Testis (tissue), 3 donors: Measurements from ENCODE around the gene TLR8. TPM values are rescaled to one million over a fixed set of nuclear protein-coding genes. Genes with fewer than 3 reads are reported as not detected.

Source experiments
- DNase-seq: peaks from one replicate; pipeline ENCODE4 v3.0.0-alpha.2; 2019
- H3K27ac ChIP-seq, 2 donors: fragments of 200-600 bp; sonication (generic); one replicate each; pipeline ENCODE4 v1.5.1; 2019
- H3K27me3 ChIP-seq: fragments of 200-600 bp; sonication (generic); one replicate; pipeline ENCODE4 v1.5.1; 2019
- H3K36me3 ChIP-seq: fragments of 200-600 bp; sonication (generic); one replicate; pipeline ENCODE4 v1.5.1; 2017; ENCODE audit warnings: low read depth; ENCODE audit errors: missing control alignments
- H3K4me1 ChIP-seq: fragments of 200-600 bp; sonication (generic); one replicate; pipeline ENCODE4 v1.5.1; 2019
- H3K4me3 ChIP-seq, 2 donors: fragments of 200-600 bp; sonication (generic); one replicate each; pipeline ENCODE4 v1.5.1; 2017 to 2019
- H3K9me3 ChIP-seq: fragments of 200-600 bp; sonication (generic); one replicate; pipeline ENCODE4 v1.5.1; 2017
- POLR2A ChIP-seq: fragments of 450-650 bp; IDR thresholded peaks from one replicate; pipeline ENCODE4 v1.6.1; 2017; ENCODE audit warnings: antibody characterized with exemption, mild to moderate bottlenecking, moderate library complexity
- WGBS, 2 donors: methylation state at CpG; one replicate each; pipeline ENCODE4 v1.1.5; 2018; 5-methylcytosine and 5-hydroxymethylcytosine counted together
- intact Hi-C: fragments of 100-400 bp; cut with DNase I; formaldehyde crosslinking; loops from one replicate; pipeline ENCODE4 v1.15.1; 2023; ENCODE audit warnings: low total_unique reads
- polyA plus RNA-seq: library from polyadenylated mRNA; stranded (reverse); fragments of 350-450 nt; fragmentation: Illumina TruSeq; extraction: RNeasy Lipid Tissue Mini Kit (QIAGEN cat#74804); gene quantifications from one replicate; pipeline ENCODE4 v1.2.3, GENCODE V29; 2014; ENCODE audit warnings: low read depth, low replicate concordance; ENCODE audit not compliant: insufficient read depth
- total RNA-seq, 2 donors: library from RNA; depleted of rRNA; stranded (reverse); fragments of >200 nt; gene quantifications; one replicate each; pipeline ENCODE4 v1.2.3, GENCODE V29; 2016
- TF ChIP-seq, protein P1 (sequence below), 3 experiments: fragments of 450-650 bp in 2 of 3; fragments of 200-600 bp in 1 of 3; sonication (generic) in 1 of 3; IDR thresholded peaks; one replicate each; pipeline ENCODE4 v1.5.1; 2016 to 2019; ENCODE audit warnings: antibody characterized with exemption in 3 of 3, mild to moderate bottlenecking in 2 of 3, moderate library complexity in 1 of 3

Gene TLR8
- total and polyA plus RNA-seq, 3 donors from 2014 or later = 0.08 to 1.3 (median 0.50) TPM

GRCh38 chrX:12946406-12946805 lies 40.0 kb downstream of the TLR8 start:
- Histone ChIP-seq H3K36me3 (no peaks in the 10 kb centered on the region), H3K4me3 (no peak overlapping the region), H3K4me1 (peaks cover 6% of the 10 kb centered on the region), H3K9me3 (no peaks in the 10 kb centered on the region), H3K27me3 (no peaks in the 10 kb centered on the region), H3K27ac (no peak overlapping the region)
- intact Hi-C loops = no loop called here
- WGBS, 2 donors = 51 to 62% methylated on average over 3 to 4 of the region's 4 CpGs
- DNase-seq = no peak
- TF ChIP-seq, protein P1, sequence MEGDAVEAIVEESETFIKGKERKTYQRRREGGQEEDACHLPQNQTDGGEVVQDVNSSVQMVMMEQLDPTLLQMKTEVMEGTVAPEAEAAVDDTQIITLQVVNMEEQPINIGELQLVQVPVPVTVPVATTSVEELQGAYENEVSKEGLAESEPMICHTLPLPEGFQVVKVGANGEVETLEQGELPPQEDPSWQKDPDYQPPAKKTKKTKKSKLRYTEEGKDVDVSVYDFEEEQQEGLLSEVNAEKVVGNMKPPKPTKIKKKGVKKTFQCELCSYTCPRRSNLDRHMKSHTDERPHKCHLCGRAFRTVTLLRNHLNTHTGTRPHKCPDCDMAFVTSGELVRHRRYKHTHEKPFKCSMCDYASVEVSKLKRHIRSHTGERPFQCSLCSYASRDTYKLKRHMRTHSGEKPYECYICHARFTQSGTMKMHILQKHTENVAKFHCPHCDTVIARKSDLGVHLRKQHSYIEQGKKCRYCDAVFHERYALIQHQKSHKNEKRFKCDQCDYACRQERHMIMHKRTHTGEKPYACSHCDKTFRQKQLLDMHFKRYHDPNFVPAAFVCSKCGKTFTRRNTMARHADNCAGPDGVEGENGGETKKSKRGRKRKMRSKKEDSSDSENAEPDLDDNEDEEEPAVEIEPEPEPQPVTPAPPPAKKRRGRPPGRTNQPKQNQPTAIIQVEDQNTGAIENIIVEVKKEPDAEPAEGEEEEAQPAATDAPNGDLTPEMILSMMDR (IDR thresholded peaks at IDR 0.05) = no peak
- no peak for TF ChIP-seq POLR2A

GRCh38 chrX:12946838-12947544 lies 40.6 kb downstream of the TLR8 start:
- no peaks in the 10 kb centered on the region for H3K9me3 ChIP-seq
- no peak overlapping the region for H3K4me3 ChIP-seq
- peak; percentile 81 for DNase-seq
- H3K27me3 ChIP-seq = no peaks in the 10 kb centered on the region
- 36 to 41% methylated on average over 5 of the region's 5 CpGs for WGBS, 2 donors
- H3K4me1 ChIP-seq = peaks cover 6% of the 10 kb centered on the region
- intact Hi-C loops = no loop called here
- no peak for TF ChIP-seq POLR2A
- TF ChIP-seq, protein P1 (IDR thresholded peaks at IDR 0.05) = peak; percentile 74 to 92 (median 85)
- H3K36me3 ChIP-seq = no peaks in the 10 kb centered on the region
- peak overlapping the region in 1 of 2 donors; percentile 41 for H3K27ac ChIP-seq

- H3K36me3 ChIP-seq = no peaks in the 10 kb centered on the region
- no peaks in the 10 kb centered on the region for H3K27me3 ChIP-seq
- 51 to 86% methylated on average over 3 to 5 of the region's 5 CpGs for WGBS, 2 donors
- intact Hi-C loops = no loop called here
- H3K9me3 ChIP-seq = no peaks in the 10 kb centered on the region
- peak overlapping the region in 1 of 2 donors; percentile 41 for H3K27ac ChIP-seq
- no peak overlapping the region for H3K4me3 ChIP-seq
- TF ChIP-seq, protein P1 (IDR thresholded peaks at IDR 0.05) = no peak
- peaks cover 6% of the 10 kb centered on the region for H3K4me1 ChIP-seq
- DNase-seq = no peak
Measured at GRCh38 chrX:12947545-12948235, 41.3 kb downstream of the TLR8 start.

- DNase-seq = no peak
- no peak overlapping the region for H3K27ac ChIP-seq
- no peaks in the 10 kb centered on the region for H3K9me3 ChIP-seq
- TF ChIP-seq POLR2A = no peak
- TF ChIP-seq, protein P1 (IDR thresholded peaks at IDR 0.05) = no peak
- WGBS, 2 donors = 100% methylated on average over 2 of the region's 2 CpGs; no CpG with 5 or more reads in 1 of the 2 donors
- peaks cover 6% of the 10 kb centered on the region for H3K4me1 ChIP-seq
- no peaks in the 10 kb centered on the region for H3K36me3 ChIP-seq
- intact Hi-C loops = no loop called here
- no peak overlapping the region for H3K4me3 ChIP-seq
- no peaks in the 10 kb centered on the region for H3K27me3 ChIP-seq
Measured at GRCh38 chrX:12948495-12948894, 42.1 kb downstream of the TLR8 start.
